Measurements from ENCODE around the gene SDHB. TPM values are rescaled to one million over a fixed set of nuclear protein-coding genes. Genes with fewer than 3 reads are reported as not detected.

SDHB gene
- total and polyA plus RNA-seq, 2 of the 8 experiments (the other 6 are each of a cell fraction or from before 2014, with no cell fraction given), result 84.0 to 98.7 TPM

GRCh38 chr1:17067465-17068240 is 13.8 kb upstream of the SDHB start (continued):
- TF ChIP-seq TBP (IDR thresholded peaks at IDR 0.05; ENCODE audit: low read depth, low read length) (no peak), SIRT6 (IDR thresholded peaks at IDR 0.05; ENCODE audit: low read length) (no peak), FOSL1 (IDR thresholded peaks at IDR 0.05; ENCODE audit: insufficient read depth, low read depth, low read length) (no peak), ASH2L (IDR thresholded peaks at IDR 0.05; ENCODE audit: low read length) (no peak), CEBPB (IDR thresholded peaks at IDR 0.05; ENCODE audit: low read depth, low read length) (no peak), NRF1 (IDR thresholded peaks at IDR 0.05; ENCODE audit: low read depth, low read length) (no peak), SRF (IDR thresholded peaks at IDR 0.05; ENCODE audit: low read depth, low read length) (no peak)
- TF ChIP-seq, protein P1, sequence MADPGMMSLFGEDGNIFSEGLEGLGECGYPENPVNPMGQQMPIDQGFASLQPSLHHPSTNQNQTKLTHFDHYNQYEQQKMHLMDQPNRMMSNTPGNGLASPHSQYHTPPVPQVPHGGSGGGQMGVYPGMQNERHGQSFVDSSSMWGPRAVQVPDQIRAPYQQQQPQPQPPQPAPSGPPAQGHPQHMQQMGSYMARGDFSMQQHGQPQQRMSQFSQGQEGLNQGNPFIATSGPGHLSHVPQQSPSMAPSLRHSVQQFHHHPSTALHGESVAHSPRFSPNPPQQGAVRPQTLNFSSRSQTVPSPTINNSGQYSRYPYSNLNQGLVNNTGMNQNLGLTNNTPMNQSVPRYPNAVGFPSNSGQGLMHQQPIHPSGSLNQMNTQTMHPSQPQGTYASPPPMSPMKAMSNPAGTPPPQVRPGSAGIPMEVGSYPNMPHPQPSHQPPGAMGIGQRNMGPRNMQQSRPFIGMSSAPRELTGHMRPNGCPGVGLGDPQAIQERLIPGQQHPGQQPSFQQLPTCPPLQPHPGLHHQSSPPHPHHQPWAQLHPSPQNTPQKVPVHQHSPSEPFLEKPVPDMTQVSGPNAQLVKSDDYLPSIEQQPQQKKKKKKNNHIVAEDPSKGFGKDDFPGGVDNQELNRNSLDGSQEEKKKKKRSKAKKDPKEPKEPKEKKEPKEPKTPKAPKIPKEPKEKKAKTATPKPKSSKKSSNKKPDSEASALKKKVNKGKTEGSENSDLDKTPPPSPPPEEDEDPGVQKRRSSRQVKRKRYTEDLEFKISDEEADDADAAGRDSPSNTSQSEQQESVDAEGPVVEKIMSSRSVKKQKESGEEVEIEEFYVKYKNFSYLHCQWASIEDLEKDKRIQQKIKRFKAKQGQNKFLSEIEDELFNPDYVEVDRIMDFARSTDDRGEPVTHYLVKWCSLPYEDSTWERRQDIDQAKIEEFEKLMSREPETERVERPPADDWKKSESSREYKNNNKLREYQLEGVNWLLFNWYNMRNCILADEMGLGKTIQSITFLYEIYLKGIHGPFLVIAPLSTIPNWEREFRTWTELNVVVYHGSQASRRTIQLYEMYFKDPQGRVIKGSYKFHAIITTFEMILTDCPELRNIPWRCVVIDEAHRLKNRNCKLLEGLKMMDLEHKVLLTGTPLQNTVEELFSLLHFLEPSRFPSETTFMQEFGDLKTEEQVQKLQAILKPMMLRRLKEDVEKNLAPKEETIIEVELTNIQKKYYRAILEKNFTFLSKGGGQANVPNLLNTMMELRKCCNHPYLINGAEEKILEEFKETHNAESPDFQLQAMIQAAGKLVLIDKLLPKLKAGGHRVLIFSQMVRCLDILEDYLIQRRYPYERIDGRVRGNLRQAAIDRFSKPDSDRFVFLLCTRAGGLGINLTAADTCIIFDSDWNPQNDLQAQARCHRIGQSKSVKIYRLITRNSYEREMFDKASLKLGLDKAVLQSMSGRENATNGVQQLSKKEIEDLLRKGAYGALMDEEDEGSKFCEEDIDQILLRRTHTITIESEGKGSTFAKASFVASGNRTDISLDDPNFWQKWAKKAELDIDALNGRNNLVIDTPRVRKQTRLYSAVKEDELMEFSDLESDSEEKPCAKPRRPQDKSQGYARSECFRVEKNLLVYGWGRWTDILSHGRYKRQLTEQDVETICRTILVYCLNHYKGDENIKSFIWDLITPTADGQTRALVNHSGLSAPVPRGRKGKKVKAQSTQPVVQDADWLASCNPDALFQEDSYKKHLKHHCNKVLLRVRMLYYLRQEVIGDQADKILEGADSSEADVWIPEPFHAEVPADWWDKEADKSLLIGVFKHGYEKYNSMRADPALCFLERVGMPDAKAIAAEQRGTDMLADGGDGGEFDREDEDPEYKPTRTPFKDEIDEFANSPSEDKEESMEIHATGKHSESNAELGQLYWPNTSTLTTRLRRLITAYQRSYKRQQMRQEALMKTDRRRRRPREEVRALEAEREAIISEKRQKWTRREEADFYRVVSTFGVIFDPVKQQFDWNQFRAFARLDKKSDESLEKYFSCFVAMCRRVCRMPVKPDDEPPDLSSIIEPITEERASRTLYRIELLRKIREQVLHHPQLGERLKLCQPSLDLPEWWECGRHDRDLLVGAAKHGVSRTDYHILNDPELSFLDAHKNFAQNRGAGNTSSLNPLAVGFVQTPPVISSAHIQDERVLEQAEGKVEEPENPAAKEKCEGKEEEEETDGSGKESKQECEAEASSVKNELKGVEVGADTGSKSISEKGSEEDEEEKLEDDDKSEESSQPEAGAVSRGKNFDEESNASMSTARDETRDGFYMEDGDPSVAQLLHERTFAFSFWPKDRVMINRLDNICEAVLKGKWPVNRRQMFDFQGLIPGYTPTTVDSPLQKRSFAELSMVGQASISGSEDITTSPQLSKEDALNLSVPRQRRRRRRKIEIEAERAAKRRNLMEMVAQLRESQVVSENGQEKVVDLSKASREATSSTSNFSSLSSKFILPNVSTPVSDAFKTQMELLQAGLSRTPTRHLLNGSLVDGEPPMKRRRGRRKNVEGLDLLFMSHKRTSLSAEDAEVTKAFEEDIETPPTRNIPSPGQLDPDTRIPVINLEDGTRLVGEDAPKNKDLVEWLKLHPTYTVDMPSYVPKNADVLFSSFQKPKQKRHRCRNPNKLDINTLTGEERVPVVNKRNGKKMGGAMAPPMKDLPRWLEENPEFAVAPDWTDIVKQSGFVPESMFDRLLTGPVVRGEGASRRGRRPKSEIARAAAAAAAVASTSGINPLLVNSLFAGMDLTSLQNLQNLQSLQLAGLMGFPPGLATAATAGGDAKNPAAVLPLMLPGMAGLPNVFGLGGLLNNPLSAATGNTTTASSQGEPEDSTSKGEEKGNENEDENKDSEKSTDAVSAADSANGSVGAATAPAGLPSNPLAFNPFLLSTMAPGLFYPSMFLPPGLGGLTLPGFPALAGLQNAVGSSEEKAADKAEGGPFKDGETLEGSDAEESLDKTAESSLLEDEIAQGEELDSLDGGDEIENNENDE (IDR thresholded peaks at IDR 0.05; ENCODE audit: insufficient replicate concordance, low read length), result no peak
